Endothelial cell of umbilical vein (primary cell): ENCODE data around the gene TBC1D14.

Experiments used
- CTCF ChIP-seq, 2 donors: IDR thresholded peaks; 1 replicate in 1 of 2; 2 replicates in 1 of 2; pipeline ENCODE4 v1.5.1; 2011; ENCODE audit warnings: low read length in 2 of 2, mild to moderate bottlenecking in 2 of 2, moderate library complexity in 2 of 2, control low read depth in 1 of 2, inconsistent platforms in 1 of 2, low read depth in 1 of 2; ENCODE audit not compliant: insufficient read depth in 1 of 2; ENCODE audit errors: extremely low read depth in 1 of 2
- POLR2A ChIP-seq: IDR thresholded peaks from 2 replicates; pipeline ENCODE4 v1.6.1; 2012; ENCODE audit warnings: low read depth, mild to moderate bottlenecking, control low read depth, low read length

GRCh38 chr4:6893449-6894085 lies 16.1 kb upstream of the TBC1D14 start:
- TF ChIP-seq CTCF (IDR thresholded peaks at IDR 0.05; ENCODE audit: extremely low read depth in 1 of 2, insufficient read depth in 1 of 2, low read depth in 1 of 2, low read length in 2 of 2), result no peak
- no peak for TF ChIP-seq POLR2A
